GM19240 (cell line): ENCODE data around the gene KHDC3L.
"Not testable (repeated sequence)": the region's sequence is repeated elsewhere in the genome, so short reads cannot be mapped to it uniquely, and the experiment has no call there.

Experiments
- DNase-seq: peaks from one replicate; pipeline ENCODE4 v3.0.0; 2011; ENCODE audit warnings: low spot score; ENCODE audit not compliant: insufficient read length

Gene KHDC3L

GRCh38 chr6:73369563-73369962 is 7.1 kb downstream of the KHDC3L start, which contains the start of gene OOEP:
TSS of gene OOEP (minus strand) at chr6:73369897. CDS start at chr6:73369792, 105 bp downstream.
- no peak for DNase-seq

GRCh38 chr6:73371984-73372383 is 9.5 kb downstream of the KHDC3L start:
- no peak for DNase-seq

- DNase-seq: no peak
Measured at GRCh38 chr6:73372516-73372915, 10.1 kb downstream of the KHDC3L start.

- no peak for DNase-seq
Measured at GRCh38 chr6:73375216-73375615, 12.8 kb downstream of the KHDC3L start.

- DNase-seq: no peak
Measured at GRCh38 chr6:73377225-73377624, 14.8 kb downstream of the KHDC3L start.

GRCh38 chr6:73381531-73381930 is 19.1 kb downstream of the KHDC3L start:
- DNase-seq: not testable (repeated sequence)

- no peak for DNase-seq
Measured at GRCh38 chr6:73382462-73383113, 20.1 kb downstream of the KHDC3L start.

GRCh38 chr6:73388433-73388799 is 26.0 kb downstream of the KHDC3L start:
- DNase-seq: no peak

- DNase-seq: peak; percentile 60
Measured at GRCh38 chr6:73388800-73389512, 26.5 kb downstream of the KHDC3L start.

- no peak for DNase-seq
Measured at GRCh38 chr6:73389854-73390253, 27.4 kb downstream of the KHDC3L start.

GRCh38 chr6:73391675-73392074 is 29.2 kb downstream of the KHDC3L start:
- no peak for DNase-seq

- DNase-seq: not testable (repeated sequence)
Measured at GRCh38 chr6:73392188-73392587, 29.7 kb downstream of the KHDC3L start.

GRCh38 chr6:73393278-73393677 is 30.8 kb downstream of the KHDC3L start:
- no peak for DNase-seq

GRCh38 chr6:73394577-73395354 is 32.3 kb downstream of the KHDC3L start, which contains the start of gene DDX43:
TSS of gene DDX43 (plus strand) at chr6:73394828. CDS start at chr6:73394906, 78 bp downstream.
- DNase-seq: no peak

GRCh38 chr6:73395875-73396274 is 33.4 kb downstream of the KHDC3L start:
- no peak for DNase-seq

- DNase-seq: no peak
Measured at GRCh38 chr6:73400656-73401055, 38.2 kb downstream of the KHDC3L start.

GRCh38 chr6:73409395-73409794 is 46.9 kb downstream of the KHDC3L start:
- no peak for DNase-seq

- no peak for DNase-seq
Measured at GRCh38 chr6:73413102-73413501, 50.6 kb downstream of the KHDC3L start.
